Ectodermal cell (in vitro differentiated cells): ENCODE results near the gene DRD1.
"Not testable (repeated sequence)": the region's sequence is repeated elsewhere in the genome, so short reads cannot be mapped to it uniquely, and the experiment has no call there.

Experiments used
- H3K27ac ChIP-seq: 2 replicates; pipeline ENCODE4 v1.7.0; 2013; ENCODE audit warnings: mild to moderate bottlenecking, low read depth, low read length; ENCODE audit not compliant: insufficient read depth, poor library complexity, severe bottlenecking
- H3K27me3 ChIP-seq: 2 replicates; pipeline ENCODE4 v1.7.0; 2013; ENCODE audit warnings: mild to moderate bottlenecking, low read length; ENCODE audit not compliant: insufficient read depth, control insufficient read depth, poor library complexity, severe bottlenecking
- H3K36me3 ChIP-seq: one replicate; pipeline ENCODE4 v1.7.0; 2013; ENCODE audit warnings: low read length; ENCODE audit not compliant: control insufficient read depth, insufficient read depth
- H3K4me1 ChIP-seq: one replicate; pipeline ENCODE4 v1.7.0; 2013; ENCODE audit warnings: low read length; ENCODE audit not compliant: control insufficient read depth, insufficient read depth
- H3K4me3 ChIP-seq: 2 replicates; pipeline ENCODE4 v1.7.0; 2013; ENCODE audit warnings: low read depth, low read length, control low read depth; ENCODE audit not compliant: insufficient read depth
- H3K9me3 ChIP-seq: 2 replicates; pipeline ENCODE4 v1.7.0; 2013; ENCODE audit warnings: mild to moderate bottlenecking, low read length, moderate library complexity; ENCODE audit not compliant: control insufficient read depth
- WGBS, 2 experiments: methylation state at CpG; one replicate each; pipeline ENCODE4 v1.1.7; 2013; ENCODE audit warnings: missing lambda C conversion rate in 2 of 2; 5-methylcytosine and 5-hydroxymethylcytosine counted together

Gene DRD1

GRCh38 chr5:175406300-175406699 lies 37.7 kb downstream of the DRD1 start:
- no peaks in the 10 kb centered on the region for H3K4me1 ChIP-seq
- no peak overlapping the region for H3K4me3 ChIP-seq
- WGBS, 2 experiments: 95 to 100% methylated on average over 2 to 3 of the region's 3 CpGs
- H3K27ac ChIP-seq: no peak overlapping the region
- no peaks in the 10 kb centered on the region for H3K27me3 ChIP-seq
- H3K36me3 ChIP-seq: no peaks in the 10 kb centered on the region
- H3K9me3 ChIP-seq: no peaks in the 10 kb centered on the region

GRCh38 chr5:175397590-175398297 lies 46.2 kb downstream of the DRD1 start:
- not testable (repeated sequence) for H3K4me1 ChIP-seq, H3K9me3 ChIP-seq, H3K27ac ChIP-seq, H3K27me3 ChIP-seq, H3K36me3 ChIP-seq
- WGBS, 2 experiments: 42% methylated on average over 15 to 23 of the region's 28 CpGs
- H3K4me3 ChIP-seq: peak overlapping the region; percentile 1

- not testable (repeated sequence) for H3K9me3 ChIP-seq, H3K4me1 ChIP-seq, H3K4me3 ChIP-seq, H3K27ac ChIP-seq, H3K27me3 ChIP-seq, H3K36me3 ChIP-seq
- WGBS, 2 experiments: 95 to 98% methylated on average over 4 of the region's 4 CpGs
Observed at GRCh38 chr5:175395430-175395829, 48.6 kb downstream of the DRD1 start.

- H3K36me3 ChIP-seq: no peaks in the 10 kb centered on the region
- H3K9me3 ChIP-seq: no peaks in the 10 kb centered on the region
- no peaks in the 10 kb centered on the region for H3K4me1 ChIP-seq
- H3K4me3 ChIP-seq: no peak overlapping the region
- H3K27ac ChIP-seq: no peak overlapping the region
- no peaks in the 10 kb centered on the region for H3K27me3 ChIP-seq
- 91% methylated on average over 5 of the region's 5 CpGs for WGBS, 2 experiments
Observed at GRCh38 chr5:175394601-175395000, 49.4 kb downstream of the DRD1 start.

GRCh38 chr5:175393897-175394296 lies 50.1 kb downstream of the DRD1 start:
- H3K4me1 ChIP-seq: no peaks in the 10 kb centered on the region
- H3K4me3 ChIP-seq: no peak overlapping the region
- 93 to 94% methylated on average over 4 of the region's 4 CpGs for WGBS, 2 experiments
- no peaks in the 10 kb centered on the region for H3K9me3 ChIP-seq
- no peaks in the 10 kb centered on the region for H3K27me3 ChIP-seq
- no peak overlapping the region for H3K27ac ChIP-seq
- H3K36me3 ChIP-seq: no peaks in the 10 kb centered on the region

GRCh38 chr5:175392236-175392635 lies 51.7 kb downstream of the DRD1 start:
- no peaks in the 10 kb centered on the region for H3K4me1 ChIP-seq
- H3K9me3 ChIP-seq: no peaks in the 10 kb centered on the region
- H3K27me3 ChIP-seq: no peaks in the 10 kb centered on the region
- no peak overlapping the region for H3K4me3 ChIP-seq
- no peaks in the 10 kb centered on the region for H3K36me3 ChIP-seq
- WGBS, 2 experiments: 91 to 93% methylated on average over 5 of the region's 5 CpGs
- H3K27ac ChIP-seq: no peak overlapping the region

GRCh38 chr5:175390352-175391083 lies 53.5 kb downstream of the DRD1 start:
- no peaks in the 10 kb centered on the region for H3K9me3 ChIP-seq
- no peak overlapping the region for H3K27ac ChIP-seq
- 93 to 96% methylated on average over 4 of the region's 4 CpGs for WGBS, 2 experiments
- no peaks in the 10 kb centered on the region for H3K36me3 ChIP-seq
- H3K27me3 ChIP-seq: no peaks in the 10 kb centered on the region
- H3K4me1 ChIP-seq: no peaks in the 10 kb centered on the region
- no peak overlapping the region for H3K4me3 ChIP-seq
